Mucosa of stomach (tissue), 1 donor: ENCODE measurements around the gene THRSP.
A peak's percentile ranks its signal among the peaks of the same experiment; 100 is the strongest.
"Not testable (repeated sequence)": the region's sequence is repeated elsewhere in the genome, so short reads cannot be mapped to it uniquely, and the experiment has no call there.

Experiments used
- H3K27me3 ChIP-seq: one replicate; pipeline ENCODE4 v1.7.0; 2013; ENCODE audit warnings: mild to moderate bottlenecking, low read length; ENCODE audit not compliant: control insufficient read depth, insufficient read depth
- H3K36me3 ChIP-seq: one replicate; pipeline ENCODE4 v1.7.0; 2013; ENCODE audit warnings: low read length; ENCODE audit not compliant: control insufficient read depth, insufficient read depth
- H3K4me1 ChIP-seq: one replicate; pipeline ENCODE4 v1.7.0; 2013; ENCODE audit warnings: mild to moderate bottlenecking, low read length; ENCODE audit not compliant: control insufficient read depth, insufficient read depth
- H3K4me3 ChIP-seq: one replicate; pipeline ENCODE4 v1.7.0; 2013; ENCODE audit warnings: low read length
- H3K9ac ChIP-seq: one replicate; pipeline ENCODE4 v1.7.0; 2013; ENCODE audit warnings: mild to moderate bottlenecking, low read length, moderate library complexity
- H3K9me3 ChIP-seq: one replicate; pipeline ENCODE4 v1.7.0; 2013; ENCODE audit warnings: mild to moderate bottlenecking, low read length, moderate library complexity; ENCODE audit not compliant: control insufficient read depth
- donor health status: Pancreatic carcinoma.

THRSP gene

GRCh38 chr11:78040691-78041379 lies 22.8 kb upstream of the THRSP start:
- Histone ChIP-seq H3K9me3 (no peaks in the 10 kb centered on the region), H3K27me3 (no peaks in the 10 kb centered on the region), H3K36me3 (no peaks in the 10 kb centered on the region), H3K4me3 (no peak overlapping the region), H3K4me1 (peaks cover 79% of the 10 kb centered on the region), H3K9ac (no peak overlapping the region)

GRCh38 chr11:78041380-78041719 lies 22.3 kb upstream of the THRSP start:
- H3K9me3 ChIP-seq, H3K4me3 ChIP-seq, H3K27me3 ChIP-seq, H3K36me3 ChIP-seq, H3K9ac ChIP-seq: not testable (repeated sequence)
- H3K4me1 ChIP-seq: peaks cover 79% of the 10 kb centered on the region

GRCh38 chr11:78041843-78042440 lies 21.7 kb upstream of the THRSP start:
- H3K9me3 ChIP-seq: no peaks in the 10 kb centered on the region
- no peak overlapping the region for H3K9ac ChIP-seq
- H3K4me3 ChIP-seq: no peak overlapping the region
- H3K27me3 ChIP-seq: no peaks in the 10 kb centered on the region
- no peaks in the 10 kb centered on the region for H3K36me3 ChIP-seq
- peaks cover 75% of the 10 kb centered on the region for H3K4me1 ChIP-seq

- H3K4me1 ChIP-seq: peaks cover 49% of the 10 kb centered on the region
- H3K9me3 ChIP-seq: no peaks in the 10 kb centered on the region
- no peak overlapping the region for H3K9ac ChIP-seq
- no peaks in the 10 kb centered on the region for H3K36me3 ChIP-seq
- H3K4me3 ChIP-seq: no peak overlapping the region
- no peaks in the 10 kb centered on the region for H3K27me3 ChIP-seq
Observed at GRCh38 chr11:78044706-78045105, 19.0 kb upstream of the THRSP start.

GRCh38 chr11:78045851-78046485 lies 17.7 kb upstream of the THRSP start:
- Histone ChIP-seq H3K27me3 (no peaks in the 10 kb centered on the region), H3K36me3 (no peaks in the 10 kb centered on the region), H3K4me3 (peak overlapping the region; percentile 71), H3K9ac (peak overlapping the region; percentile 86), H3K4me1 (peaks cover 37% of the 10 kb centered on the region), H3K9me3 (no peaks in the 10 kb centered on the region)

GRCh38 chr11:78046486-78046854 lies 17.2 kb upstream of the THRSP start:
- Histone ChIP-seq H3K9me3 (no peaks in the 10 kb centered on the region), H3K36me3 (no peaks in the 10 kb centered on the region), H3K9ac (peak overlapping the region; percentile 86), H3K4me3 (peak overlapping the region; percentile 71), H3K4me1 (peaks cover 34% of the 10 kb centered on the region), H3K27me3 (no peaks in the 10 kb centered on the region)

GRCh38 chr11:78048561-78048960 lies 15.1 kb upstream of the THRSP start:
- peaks cover 26% of the 10 kb centered on the region for H3K4me1 ChIP-seq
- no peaks in the 10 kb centered on the region for H3K36me3 ChIP-seq
- H3K27me3 ChIP-seq: no peaks in the 10 kb centered on the region
- H3K9me3 ChIP-seq: no peaks in the 10 kb centered on the region
- H3K9ac ChIP-seq: no peak overlapping the region
- no peak overlapping the region for H3K4me3 ChIP-seq

GRCh38 chr11:78049348-78049747 lies 14.3 kb upstream of the THRSP start:
- H3K27me3 ChIP-seq: no peaks in the 10 kb centered on the region

GRCh38 chr11:78050964-78051831 lies 12.5 kb upstream of the THRSP start:
- Histone ChIP-seq H3K4me3 (no peak overlapping the region), H3K9ac (no peak overlapping the region), H3K4me1 (peaks cover 3% of the 10 kb centered on the region), H3K27me3 (no peaks in the 10 kb centered on the region), H3K9me3 (no peaks in the 10 kb centered on the region), H3K36me3 (no peaks in the 10 kb centered on the region)

More at GRCh38 chr11:78049348-78049747, 14.3 kb upstream of the THRSP start:
- Histone ChIP-seq H3K4me1 (peaks cover 18% of the 10 kb centered on the region), H3K9ac (no peak overlapping the region), H3K9me3 (no peaks in the 10 kb centered on the region), H3K4me3 (no peak overlapping the region), H3K36me3 (no peaks in the 10 kb centered on the region)

GRCh38 chr11:78054971-78055370 lies 8.7 kb upstream of the THRSP start:
- H3K9me3 ChIP-seq: no peaks in the 10 kb centered on the region
- H3K36me3 ChIP-seq: no peaks in the 10 kb centered on the region
- H3K27me3 ChIP-seq: no peaks in the 10 kb centered on the region
- H3K4me3 ChIP-seq: no peak overlapping the region
- H3K9ac ChIP-seq: no peak overlapping the region
- H3K4me1 ChIP-seq: no peaks in the 10 kb centered on the region

- no peaks in the 10 kb centered on the region for H3K27me3 ChIP-seq
- no peaks in the 10 kb centered on the region for H3K9me3 ChIP-seq
- H3K9ac ChIP-seq: no peak overlapping the region
- H3K4me3 ChIP-seq: no peak overlapping the region
- H3K4me1 ChIP-seq: no peaks in the 10 kb centered on the region
- H3K36me3 ChIP-seq: no peaks in the 10 kb centered on the region
Observed at GRCh38 chr11:78056093-78056492, 7.6 kb upstream of the THRSP start.
